Cardiac septum (tissue), 1 donor: ENCODE data around the gene KCNMA1. TPM values are rescaled to one million over a fixed set of nuclear protein-coding genes. Genes with fewer than 3 reads are reported as not detected.

Source experiments
- DNase-seq: peaks from one replicate; pipeline ENCODE4 v3.0.0-alpha.2; 2020; ENCODE audit warnings: low spot score
- intact Hi-C: fragments of 100-400 bp; cut with DNase I; formaldehyde crosslinking; loops from one replicate; pipeline ENCODE4 v1.14.0; 2022
- total RNA-seq: library from RNA; stranded (reverse); fragmentation: NEBNext Ultra II Directional; extraction: Animal tissue kit (Norgen Biotek cat#: 25700); gene quantifications from one replicate; pipeline ENCODE4 v1.2.1, GENCODE V29; 2021
- donor health status: DM: no; HTN: no; CAD: no.

The KCNMA1 gene
- total RNA-seq, 1 donor from 2014 or later = 2.0 TPM

- DNase-seq = peak; percentile 22
- intact Hi-C loops = no loop called here
These were observed 132.7 kb downstream of the KCNMA1 start for GRCh38 chr10:77504873-77505257.

GRCh38 chr10:77504196-77504872, 133.3 kb downstream of the KCNMA1 start:
- peak; percentile 20 for DNase-seq
- intact Hi-C loops = no loop called here

- DNase-seq = no peak
- intact Hi-C loops = no loop called here
These were observed 135.8 kb downstream of the KCNMA1 start for GRCh38 chr10:77501846-77502261.

- peak; percentile 63 for DNase-seq
- intact Hi-C loops = no loop called here
These were observed 136.3 kb downstream of the KCNMA1 start for GRCh38 chr10:77501152-77501845.

- DNase-seq = peak; percentile 67
- intact Hi-C loops = no loop called here
These were observed 136.9 kb downstream of the KCNMA1 start for GRCh38 chr10:77500754-77501151.

- DNase-seq = peak; percentile 19
- intact Hi-C loops = no loop called here
These were observed 138.8 kb downstream of the KCNMA1 start for GRCh38 chr10:77498829-77499228.

- peak; percentile 61 for DNase-seq
These were observed 139.4 kb downstream of the KCNMA1 start for GRCh38 chr10:77498210-77498609.

GRCh38 chr10:77497748-77498147, 139.9 kb downstream of the KCNMA1 start:
- DNase-seq = no peak
- intact Hi-C loops = no loop called here

More at GRCh38 chr10:77498210-77498609, 139.4 kb downstream of the KCNMA1 start:
- intact Hi-C loops = no loop called here

- DNase-seq = peak; percentile 19
- intact Hi-C loops = no loop called here
These were observed 140.6 kb downstream of the KCNMA1 start for GRCh38 chr10:77496941-77497420.

- intact Hi-C loops = no loop called here
- DNase-seq = peak; percentile 72
These were observed 142.7 kb downstream of the KCNMA1 start for GRCh38 chr10:77494756-77495541.

GRCh38 chr10:77494327-77494726, 143.3 kb downstream of the KCNMA1 start:
- peak; percentile 56 for DNase-seq
- intact Hi-C loops = no loop called here

GRCh38 chr10:77493851-77494261, 143.8 kb downstream of the KCNMA1 start:
- DNase-seq = peak; percentile 35
- intact Hi-C loops = no loop called here

GRCh38 chr10:77493239-77493806, 144.3 kb downstream of the KCNMA1 start:
- DNase-seq = peak; percentile 59
- intact Hi-C loops = no loop called here

- no peak for DNase-seq
- intact Hi-C loops = no loop called here
These were observed 145.1 kb downstream of the KCNMA1 start for GRCh38 chr10:77492368-77492994.

GRCh38 chr10:77490534-77491314, 146.9 kb downstream of the KCNMA1 start:
- intact Hi-C loops = no loop called here
- no peak for DNase-seq

- intact Hi-C loops = no loop called here
- peak; percentile 29 for DNase-seq
These were observed 151.1 kb downstream of the KCNMA1 start for GRCh38 chr10:77486517-77486916.

- intact Hi-C loops = no loop called here
- peak; percentile 26 for DNase-seq
These were observed 151.8 kb downstream of the KCNMA1 start for GRCh38 chr10:77485847-77486246.

- DNase-seq = no peak
- intact Hi-C loops = no loop called here
These were observed 155.5 kb downstream of the KCNMA1 start for GRCh38 chr10:77482072-77482471.

GRCh38 chr10:77479586-77479985, 158.0 kb downstream of the KCNMA1 start:
- intact Hi-C loops = no loop called here

More at GRCh38 chr10:77479586-77479985, 158.0 kb downstream of the KCNMA1 start:
- DNase-seq = no peak
